ENCODE data around the gene KRTAP12-2.
"Not testable (repeated sequence)": the region's sequence is repeated elsewhere in the genome, so short reads cannot be mapped to it uniquely, and the experiment has no call there.

KRTAP12-2 gene

GRCh38 chr21:44702111-44702972 is 35.6 kb upstream of the KRTAP12-2 start:
- peak; percentile 70 for DNase-seq

- peak; percentile 33 for DNase-seq
Observed at GRCh38 chr21:44701541-44701940, 34.8 kb upstream of the KRTAP12-2 start.

- no peak for DNase-seq
Observed at GRCh38 chr21:44701023-44701400, 34.3 kb upstream of the KRTAP12-2 start.

- DNase-seq, result no peak
Observed at GRCh38 chr21:44700101-44701022, 33.6 kb upstream of the KRTAP12-2 start.

GRCh38 chr21:44699502-44700001 is 32.8 kb upstream of the KRTAP12-2 start:
- no peak for DNase-seq

GRCh38 chr21:44697811-44698734 is 31.3 kb upstream of the KRTAP12-2 start:
- DNase-seq, result no peak

GRCh38 chr21:44697172-44697810 is 30.6 kb upstream of the KRTAP12-2 start, which contains the start of gene KRTAP10-12:
Gene KRTAP10-12, plus strand, starts transcription at chr21:44697172. Its CDS starts 30 bp downstream, at chr21:44697202.
- DNase-seq, result not testable (repeated sequence)

GRCh38 chr21:44696572-44696971 is 29.8 kb upstream of the KRTAP12-2 start:
- DNase-seq, result no peak

GRCh38 chr21:44695641-44696040 is 28.9 kb upstream of the KRTAP12-2 start:
- DNase-seq, result no peak

GRCh38 chr21:44695184-44695583 is 28.5 kb upstream of the KRTAP12-2 start:
- DNase-seq, result no peak

- no peak for DNase-seq
Observed at GRCh38 chr21:44694776-44695175, 28.0 kb upstream of the KRTAP12-2 start.

- DNase-seq, result no peak
Observed at GRCh38 chr21:44692798-44693512, 26.2 kb upstream of the KRTAP12-2 start.

- no peak for DNase-seq
Observed at GRCh38 chr21:44691686-44692085, 25.0 kb upstream of the KRTAP12-2 start.

- not testable (repeated sequence) for DNase-seq
Observed at GRCh38 chr21:44689740-44690139, 23.0 kb upstream of the KRTAP12-2 start.

- DNase-seq, result no peak
Observed at GRCh38 chr21:44687671-44688070, 20.9 kb upstream of the KRTAP12-2 start.

- DNase-seq, result no peak
Observed at GRCh38 chr21:44686843-44687561, 20.3 kb upstream of the KRTAP12-2 start.

- DNase-seq, result no peak
Observed at GRCh38 chr21:44686000-44686781, 19.5 kb upstream of the KRTAP12-2 start.

- not testable (repeated sequence) for DNase-seq
Observed at GRCh38 chr21:44685050-44685449, 18.3 kb upstream of the KRTAP12-2 start.

- no peak for DNase-seq
Observed at GRCh38 chr21:44684483-44684882, 17.8 kb upstream of the KRTAP12-2 start.

Measured in NCI-H1092 (cell line).